Ovary (tissue), 3 donors: ENCODE data around the gene PRDM15.

Source experiments
- CTCF ChIP-seq, 3 donors: fragments of 450-650 bp in 2 of 3; fragments of 200-600 bp in 1 of 3; IDR thresholded peaks; one replicate each; pipeline versions ENCODE4 v1.5.1 to v1.8.0; 2016 to 2022; ENCODE audit warnings: antibody characterized with exemption in 3 of 3, mild to moderate bottlenecking in 1 of 3
- POLR2A ChIP-seq: fragments of 450-650 bp; IDR thresholded peaks from one replicate; pipeline ENCODE4 v1.6.1; 2017; ENCODE audit warnings: antibody characterized with exemption, mild to moderate bottlenecking, moderate library complexity
- donor health status: DM: no; HTN: no; CAD: no.

DNA sequence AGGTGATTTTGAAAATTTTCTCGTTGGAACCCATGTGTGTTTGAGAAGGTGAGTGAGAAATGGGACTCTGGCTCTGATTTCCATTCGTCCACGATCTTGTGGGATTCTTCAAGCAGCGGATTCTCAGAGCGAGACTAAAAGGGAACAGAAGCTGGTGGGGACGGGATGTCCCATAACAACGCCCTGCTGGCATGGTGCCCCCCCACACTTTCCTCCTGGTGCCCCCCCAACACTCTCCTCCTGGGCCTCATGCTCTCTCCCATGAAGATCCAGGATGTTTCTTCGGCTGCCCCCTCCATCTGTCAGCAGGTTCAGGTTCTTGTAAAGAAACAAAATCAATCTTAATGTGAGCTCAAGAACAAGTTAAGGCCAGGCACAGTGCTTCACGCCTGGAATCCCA, 29.1 kb downstream of the PRDM15 start:
- TF ChIP-seq CTCF (IDR thresholded peaks at IDR 0.05) (no peak), POLR2A (no peak)
